Bronchial epithelial cell (primary cell): Measurements from ENCODE around the gene SENP1. TPM values are rescaled to one million over a fixed set of nuclear protein-coding genes. Genes with fewer than 3 reads are reported as not detected.
A peak's percentile ranks its signal among the peaks of the same experiment; 100 is the strongest.

ENCODE experiments used
- DNase-seq: peaks from one replicate; pipeline ENCODE4 v3.0.0-alpha.2; 2010; ENCODE audit warnings: low read depth
- FAIRE-seq: peaks from 2 replicates; lab custom pipeline; 2011; peaks lifted over from hg19 to GRCh38; lab: Jason Lieb, UNC
- H3K27me3 ChIP-seq: 2 replicates; pipeline ENCODE4 v1.5.1; 2011; ENCODE audit warnings: low read length; ENCODE audit not compliant: control insufficient read depth, insufficient read depth
- H3K36me3 ChIP-seq: 2 replicates; pipeline ENCODE4 v1.5.1; 2011; ENCODE audit warnings: low read length; ENCODE audit not compliant: control insufficient read depth, insufficient read depth
- H3K4me3 ChIP-seq: 2 replicates; pipeline ENCODE4 v1.5.1; 2011; ENCODE audit warnings: mild to moderate bottlenecking, low read depth, low read length, control low read depth
- CTCF ChIP-seq: IDR thresholded peaks from 2 replicates; pipeline ENCODE4 v1.5.1; 2011; ENCODE audit warnings: mild to moderate bottlenecking, moderate library complexity, low read length, control low read depth, inconsistent platforms; ENCODE audit not compliant: insufficient read depth, severe bottlenecking
- total RNA-seq: library from RNA; depleted of rRNA; stranded (reverse); fragments of >200 nt; gene quantifications from 2 replicates; pipeline ENCODE4 v1.2.1, GENCODE V29; 2014

The SENP1 gene
- total RNA-seq, 1 donor from 2014 or later: 10.8 TPM

GRCh38 chr12:48084841-48085460, 20.9 kb downstream of the SENP1 start:
- no peak overlapping the region for H3K4me3 ChIP-seq
- no peaks in the 10 kb centered on the region for H3K27me3 ChIP-seq
- DNase-seq (no peak), FAIRE-seq (no peak)
- H3K36me3 ChIP-seq: peaks cover 2% of the 10 kb centered on the region
- TF ChIP-seq CTCF: no peak

DNA sequence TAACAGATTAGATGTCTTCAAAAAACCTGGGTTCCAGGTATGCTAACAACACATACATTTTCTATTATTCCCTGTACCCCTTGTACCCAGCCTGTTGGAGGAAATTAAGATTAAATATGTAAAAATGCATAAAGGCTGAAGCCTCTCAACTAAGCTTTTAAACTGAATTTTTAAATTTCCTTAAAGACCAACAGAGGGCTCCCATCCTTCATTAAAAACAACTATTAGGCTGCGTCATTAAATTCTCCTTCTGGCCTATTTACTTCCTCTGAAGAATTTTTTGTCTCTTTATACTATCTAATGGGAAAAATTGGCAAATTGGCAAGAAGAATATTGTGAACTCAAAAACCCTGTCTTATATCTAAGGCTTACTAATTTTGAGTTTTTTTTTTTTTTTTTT, 21.8 kb downstream of the SENP1 start:
- Histone ChIP-seq H3K4me3 (no peak overlapping the region), H3K27me3 (no peaks in the 10 kb centered on the region), H3K36me3 (peaks cover 2% of the 10 kb centered on the region)
- peak; percentile 2 for TF ChIP-seq CTCF
- FAIRE-seq (no peak), DNase-seq (peak; percentile 10)

DNA sequence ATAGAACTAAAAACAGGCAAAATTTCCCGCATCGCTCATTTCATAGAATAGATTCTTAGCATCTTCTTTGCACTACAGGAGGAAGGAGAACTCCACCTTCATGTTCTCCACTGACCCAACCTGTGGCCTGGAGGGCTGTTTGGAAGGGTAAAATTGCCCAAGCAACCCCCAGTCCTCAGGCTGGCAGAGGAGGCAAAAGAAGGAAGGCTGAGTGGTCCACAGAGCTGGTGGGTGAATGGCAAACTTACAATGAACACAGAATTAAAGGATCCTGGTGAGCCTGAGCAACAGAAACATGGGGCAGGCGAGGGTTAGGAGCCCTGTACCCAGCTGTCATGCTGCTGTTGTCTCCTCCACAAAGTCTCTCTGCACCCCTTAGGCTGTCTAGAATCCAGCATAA, 25.1 kb downstream of the SENP1 start:
- no peak for FAIRE-seq
- no peaks in the 10 kb centered on the region for H3K27me3 ChIP-seq
- H3K36me3 ChIP-seq: peaks cover 2% of the 10 kb centered on the region
- DNase-seq: no peak
- no peak overlapping the region for H3K4me3 ChIP-seq
- TF ChIP-seq CTCF: no peak

GRCh38 chr12:48080285-48080684, 25.6 kb downstream of the SENP1 start:
- Histone ChIP-seq H3K4me3 (no peak overlapping the region), H3K27me3 (no peaks in the 10 kb centered on the region), H3K36me3 (peaks cover 2% of the 10 kb centered on the region)
- FAIRE-seq (no peak), DNase-seq (no peak)
- TF ChIP-seq CTCF: no peak

DNA sequence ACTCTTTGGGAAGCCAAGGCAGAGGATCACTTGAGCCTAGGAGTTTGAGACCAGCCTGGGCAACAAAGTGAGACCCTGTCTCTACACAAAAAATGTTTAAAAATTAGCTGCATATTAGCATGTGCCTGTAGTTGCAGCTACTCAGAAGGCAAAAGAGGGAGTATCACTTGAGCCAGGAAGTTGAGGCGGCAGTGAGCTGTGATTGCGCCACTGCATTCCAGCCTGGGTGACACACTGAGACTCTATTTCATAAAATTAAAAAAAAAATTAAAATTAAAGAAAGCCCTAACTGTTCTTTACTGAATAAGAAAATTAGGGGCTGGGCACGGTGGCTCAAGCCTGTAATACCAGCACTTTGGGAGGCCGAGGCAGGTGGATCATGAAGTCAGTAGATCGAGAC, 27.0 kb downstream of the SENP1 start:
- H3K27me3 ChIP-seq: no peaks in the 10 kb centered on the region
- no peak overlapping the region for H3K4me3 ChIP-seq
- H3K36me3 ChIP-seq: peaks cover 2% of the 10 kb centered on the region
- TF ChIP-seq CTCF: no peak
- DNase-seq (peak; percentile 59), FAIRE-seq (no peak)

- no peak for TF ChIP-seq CTCF
- FAIRE-seq (no peak), DNase-seq (no peak)
- no peaks in the 10 kb centered on the region for H3K27me3 ChIP-seq
- H3K36me3 ChIP-seq: no peaks in the 10 kb centered on the region
- H3K4me3 ChIP-seq: no peak overlapping the region
Observed at GRCh38 chr12:48077111-48077510, 28.8 kb downstream of the SENP1 start.
